NCI-H748 treated with DMSO at 0.1 percent for 48 hours (cell line): ENCODE data around the gene CPXM1.
A peak's percentile ranks its signal among the peaks of the same experiment; 100 is the strongest.
"Not testable (repeated sequence)": the region's sequence is repeated elsewhere in the genome, so short reads cannot be mapped to it uniquely, and the experiment has no call there.

Experiments used
- DNase-seq: peaks from one replicate; lab custom pipeline; 2025; lab: John Stamatoyannopoulos, UW

The CPXM1 gene

GRCh38 chr20:2800521-2801285, at the start of gene CPXM1:
Gene CPXM1 (minus strand): TSS chr20:2800627. CDS start chr20:2800572, 55 bp downstream.
- peak; percentile 45 for DNase-seq

GRCh38 chr20:2849529-2849928, 49.1 kb upstream of the CPXM1 start:
- DNase-seq = no peak

- DNase-seq = no peak
These were observed 47.4 kb upstream of the CPXM1 start for GRCh38 chr20:2847802-2848201.

GRCh38 chr20:2846698-2847097, 46.3 kb upstream of the CPXM1 start:
- no peak for DNase-seq

GRCh38 chr20:2845607-2846006, 45.2 kb upstream of the CPXM1 start:
- DNase-seq = no peak

- DNase-seq = no peak
These were observed 40.6 kb upstream of the CPXM1 start for GRCh38 chr20:2840967-2841531.

- DNase-seq = peak; percentile 83
These were observed 39.9 kb upstream of the CPXM1 start, which contains the start of the genes PCED1A and VPS16 for GRCh38 chr20:2840138-2840966. Gene PCED1A (minus strand): TSS chr20:2840655. CDS start chr20:2839912, 743 bp downstream. Gene VPS16 (plus strand): TSS chr20:2840745. CDS start chr20:2840775, 30 bp downstream.

GRCh38 chr20:2839732-2840137, 39.3 kb upstream of the CPXM1 start:
- DNase-seq = no peak

GRCh38 chr20:2838847-2839671, 38.6 kb upstream of the CPXM1 start:
- DNase-seq = no peak

- no peak for DNase-seq
These were observed 37.9 kb upstream of the CPXM1 start for GRCh38 chr20:2838170-2838797.

GRCh38 chr20:2837221-2837960, 37.0 kb upstream of the CPXM1 start:
- no peak for DNase-seq

- no peak for DNase-seq
These were observed 35.6 kb upstream of the CPXM1 start for GRCh38 chr20:2836035-2836434.

GRCh38 chr20:2835331-2835796, 34.9 kb upstream of the CPXM1 start:
- no peak for DNase-seq

GRCh38 chr20:2834401-2835110, 34.1 kb upstream of the CPXM1 start:
- DNase-seq = no peak

- DNase-seq = no peak
These were observed 33.3 kb upstream of the CPXM1 start for GRCh38 chr20:2833761-2834160.

- DNase-seq = not testable (repeated sequence)
These were observed 30.8 kb upstream of the CPXM1 start for GRCh38 chr20:2831206-2831605.

GRCh38 chr20:2829376-2829775, 28.9 kb upstream of the CPXM1 start:
- DNase-seq = no peak

- DNase-seq = no peak
These were observed 26.2 kb upstream of the CPXM1 start for GRCh38 chr20:2826655-2827054.

- no peak for DNase-seq
These were observed 25.3 kb upstream of the CPXM1 start for GRCh38 chr20:2825761-2826160.

GRCh38 chr20:2822073-2822472, 21.6 kb upstream of the CPXM1 start:
- no peak for DNase-seq
